ENCODE results near the gene S100A3. TPM values are rescaled to one million over a fixed set of nuclear protein-coding genes. Genes with fewer than 3 reads are reported as not detected.
"Not testable (repeated sequence)": the region's sequence is repeated elsewhere in the genome, so short reads cannot be mapped to it uniquely, and the experiment has no call there.

S100A3 gene
- total RNA-seq, 2 donors from 2014 or later = 0.46 TPM; not detected in 1

- intact Hi-C loops (cut with DNase I) = no loop called here
- 75% methylated on average over 4 of the region's 4 CpGs for WGBS
Observed at GRCh38 chr1:153577138-153577537, 28.1 kb upstream of the S100A3 start.

GRCh38 chr1:153575497-153575896, 26.4 kb upstream of the S100A3 start:
- H3K4me1 ChIP-seq (replicated peaks); intact Hi-C loops (cut with DNase I); H3K27me3 ChIP-seq (replicated peaks; ENCODE audit: insufficient read depth); H3K9me3 ChIP-seq; H3K36me3 ChIP-seq; H3K27ac ChIP-seq; DNase-seq (ENCODE audit: low spot score); H3K4me3 ChIP-seq: not testable (repeated sequence)
- WGBS = 94% methylated on average over 10 of the region's 10 CpGs

More at GRCh38 chr1:153577138-153577537, 28.1 kb upstream of the S100A3 start:
- no peak overlapping the region for H3K27ac ChIP-seq
- no peak for TF ChIP-seq CTCF (IDR thresholded peaks at IDR 0.05)
- no peak for TF ChIP-seq POLR2A (IDR thresholded peaks at IDR 0.05)
- TF ChIP-seq POLR2AphosphoS5 (IDR thresholded peaks at IDR 0.05) = no peak
- H3K4me3 ChIP-seq = no peak overlapping the region
- DNase-seq (ENCODE audit: low spot score) = no peak
- H3K4me1 ChIP-seq (replicated peaks) = no peaks in the 10 kb centered on the region
- H3K27me3 ChIP-seq (replicated peaks; ENCODE audit: insufficient read depth) = no peaks in the 10 kb centered on the region
- no peaks in the 10 kb centered on the region for H3K9me3 ChIP-seq
- no peaks in the 10 kb centered on the region for H3K36me3 ChIP-seq

- H3K4me1 ChIP-seq (replicated peaks); H3K36me3 ChIP-seq; DNase-seq (ENCODE audit: low spot score); H3K4me3 ChIP-seq; H3K27ac ChIP-seq; H3K9me3 ChIP-seq; intact Hi-C loops (cut with DNase I); H3K27me3 ChIP-seq (replicated peaks; ENCODE audit: insufficient read depth): not testable (repeated sequence)
- 96% methylated on average over 35 of the region's 35 CpGs for WGBS
Observed at GRCh38 chr1:153575081-153575491, 26.0 kb upstream of the S100A3 start.

GRCh38 chr1:153573351-153573750, 24.3 kb upstream of the S100A3 start:
- WGBS = 82% methylated on average over 3 of the region's 3 CpGs

GRCh38 chr1:153572569-153573015, 23.5 kb upstream of the S100A3 start:
- Histone ChIP-seq H3K27me3 (replicated peaks; ENCODE audit: insufficient read depth) (no peaks in the 10 kb centered on the region), H3K27ac (peak overlapping the region in 1 of 2 donors; percentile 24), H3K4me3 (no peak overlapping the region), H3K4me1 (replicated peaks) (no peaks in the 10 kb centered on the region), H3K9me3 (no peaks in the 10 kb centered on the region), H3K36me3 (no peaks in the 10 kb centered on the region)
- 11% methylated on average over 3 of the region's 3 CpGs for WGBS
- TF ChIP-seq POLR2AphosphoS5 (IDR thresholded peaks at IDR 0.05) (peak; percentile 92), CTCF (IDR thresholded peaks at IDR 0.05) (peak in 3 of 4 experiments; percentile 90 to 94 (median 91)), POLR2A (IDR thresholded peaks at IDR 0.05) (no peak)
- intact Hi-C loops (cut with DNase I) = loop anchor here (5.0 kb wide), 3 partner anchors 55 to 180 kb away; partner anchors contain the start of genes ILF2, S100A1 and S100A13
- DNase-seq (ENCODE audit: low spot score) = peak; percentile 89

More at GRCh38 chr1:153573351-153573750, 24.3 kb upstream of the S100A3 start:
- TF ChIP-seq CTCF (IDR thresholded peaks at IDR 0.05) (no peak), POLR2AphosphoS5 (IDR thresholded peaks at IDR 0.05) (no peak), POLR2A (IDR thresholded peaks at IDR 0.05) (no peak)
- H3K27me3 ChIP-seq (replicated peaks; ENCODE audit: insufficient read depth) = no peaks in the 10 kb centered on the region
- no peak overlapping the region for H3K4me3 ChIP-seq
- no peak for DNase-seq (ENCODE audit: low spot score)
- no peaks in the 10 kb centered on the region for H3K4me1 ChIP-seq (replicated peaks)
- peak overlapping the region in 1 of 2 donors; percentile 24 for H3K27ac ChIP-seq
- no peaks in the 10 kb centered on the region for H3K9me3 ChIP-seq
- no peaks in the 10 kb centered on the region for H3K36me3 ChIP-seq
- intact Hi-C loops (cut with DNase I) = loop anchor here (5.0 kb wide), 3 partner anchors 54 to 179 kb away; partner anchors contain the start of genes ILF2, S100A1 and S100A13

DNA sequence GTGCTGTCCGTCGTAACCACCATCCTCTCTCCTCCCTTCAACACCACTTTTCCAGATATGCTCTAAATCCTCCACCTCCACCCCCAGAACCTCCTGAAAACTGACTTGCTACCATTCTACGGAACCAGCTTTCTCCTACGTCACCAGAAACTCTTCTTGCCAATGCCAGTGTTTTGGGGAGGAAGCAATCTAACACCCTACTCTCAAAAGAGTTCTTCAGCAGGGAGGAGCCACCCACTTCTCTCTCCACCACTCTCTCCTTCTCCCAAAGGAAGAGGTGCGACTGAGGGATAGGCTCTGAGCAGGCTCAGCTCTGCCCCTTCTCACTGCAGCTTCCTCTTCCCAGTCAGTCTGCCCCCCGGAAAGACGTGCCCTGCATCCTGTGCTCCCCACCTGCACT, 22.6 kb upstream of the S100A3 start:
- DNase-seq (ENCODE audit: low spot score) = no peak
- no peaks in the 10 kb centered on the region for H3K27me3 ChIP-seq (replicated peaks; ENCODE audit: insufficient read depth)
- no peaks in the 10 kb centered on the region for H3K9me3 ChIP-seq
- no peak overlapping the region for H3K4me3 ChIP-seq
- no peak overlapping the region for H3K27ac ChIP-seq
- intact Hi-C loops (cut with DNase I) = loop anchor here (5.0 kb wide), 3 partner anchors 56 to 181 kb away; partner anchors contain the start of genes ILF2, S100A1 and S100A13
- no peaks in the 10 kb centered on the region for H3K36me3 ChIP-seq
- H3K4me1 ChIP-seq (replicated peaks) = peaks cover 1% of the 10 kb centered on the region
- TF ChIP-seq CTCF (IDR thresholded peaks at IDR 0.05) = no peak
- no peak for TF ChIP-seq POLR2A (IDR thresholded peaks at IDR 0.05)
- TF ChIP-seq POLR2AphosphoS5 (IDR thresholded peaks at IDR 0.05) = no peak
- WGBS = 79% methylated on average over 7 of the region's 7 CpGs

All from prostate gland (tissue), 2 donors.